C4-2B (cell line): ENCODE results near the gene NR3C2.

Experiments used
- H3K27ac ChIP-seq: fragments of 450-650 bp; 2 replicates; pipeline ENCODE4 v1.5.1; 2017
- CTCF ChIP-seq: fragments of 450-650 bp; conservative IDR thresholded peaks from 2 replicates; pipeline ENCODE4 v1.5.1; 2017; ENCODE audit warnings: mild to moderate bottlenecking
- ZFX ChIP-seq: fragments of 450-650 bp; IDR thresholded peaks from 2 replicates; pipeline ENCODE4 v1.6.1; 2017

The NR3C2 gene

GRCh38 chr4:148214529-148215166 lies 227.6 kb downstream of the NR3C2 start:
- no peak for TF ChIP-seq ZFX
- no peak for TF ChIP-seq CTCF
- H3K27ac ChIP-seq = no peak overlapping the region

GRCh38 chr4:148211533-148211932 lies 230.7 kb downstream of the NR3C2 start:
- TF ChIP-seq CTCF = no peak
- no peak for TF ChIP-seq ZFX
- H3K27ac ChIP-seq = no peak overlapping the region

- TF ChIP-seq ZFX (no peak), CTCF (no peak)
Measured at GRCh38 chr4:148210661-148211060, 231.6 kb downstream of the NR3C2 start.

GRCh38 chr4:148207068-148207467 lies 235.1 kb downstream of the NR3C2 start:
- no peak overlapping the region for H3K27ac ChIP-seq
- no peak for TF ChIP-seq ZFX
- TF ChIP-seq CTCF = no peak

More at GRCh38 chr4:148210661-148211060, 231.6 kb downstream of the NR3C2 start:
- no peak overlapping the region for H3K27ac ChIP-seq

GRCh38 chr4:148205476-148205875 lies 236.7 kb downstream of the NR3C2 start:
- H3K27ac ChIP-seq = no peak overlapping the region
- TF ChIP-seq ZFX (no peak), CTCF (no peak)

GRCh38 chr4:148204892-148205291 lies 237.3 kb downstream of the NR3C2 start:
- TF ChIP-seq CTCF (no peak), ZFX (no peak)
- H3K27ac ChIP-seq = no peak overlapping the region

- TF ChIP-seq CTCF (no peak), ZFX (no peak)
- no peak overlapping the region for H3K27ac ChIP-seq
Measured at GRCh38 chr4:148204171-148204570, 238.0 kb downstream of the NR3C2 start.
